HT-29 (cell line): ENCODE results near the gene PRR18. TPM values are rescaled to one million over a fixed set of nuclear protein-coding genes. Genes with fewer than 3 reads are reported as not detected.
A peak's percentile ranks its signal among the peaks of the same experiment; 100 is the strongest.
"Not testable (repeated sequence)": the region's sequence is repeated elsewhere in the genome, so short reads cannot be mapped to it uniquely, and the experiment has no call there.

Experiments used
- DNase-seq: peaks from one replicate; pipeline ENCODE4 v3.0.0-alpha.2; 2015; ENCODE audit warnings: low spot score
- total RNA-seq: library from RNA; depleted of rRNA; stranded (reverse); fragments of >200 nt; shearing (Covaris generic); gene quantifications from 2 replicates; pipeline ENCODE4 v1.2.3, GENCODE V29; 2014; rRNA removed

PRR18 gene, protein sequence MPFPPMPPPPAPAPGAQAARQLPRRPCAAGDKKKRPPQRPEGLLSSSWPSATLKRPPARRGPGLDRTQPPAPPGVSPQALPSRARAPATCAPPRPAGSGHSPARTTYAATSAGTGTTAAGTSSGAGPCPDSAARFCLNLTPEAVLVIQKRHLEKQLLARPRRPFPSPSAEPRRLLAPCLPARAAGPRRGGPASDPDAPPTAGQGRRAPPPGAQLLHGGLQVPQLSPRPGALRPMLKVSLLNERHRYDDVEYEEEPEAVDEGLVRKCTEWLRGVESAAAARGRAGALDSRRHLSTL
- 0.05 TPM in 1 of 2 replicates, not detected in the other for total RNA-seq

DNA sequence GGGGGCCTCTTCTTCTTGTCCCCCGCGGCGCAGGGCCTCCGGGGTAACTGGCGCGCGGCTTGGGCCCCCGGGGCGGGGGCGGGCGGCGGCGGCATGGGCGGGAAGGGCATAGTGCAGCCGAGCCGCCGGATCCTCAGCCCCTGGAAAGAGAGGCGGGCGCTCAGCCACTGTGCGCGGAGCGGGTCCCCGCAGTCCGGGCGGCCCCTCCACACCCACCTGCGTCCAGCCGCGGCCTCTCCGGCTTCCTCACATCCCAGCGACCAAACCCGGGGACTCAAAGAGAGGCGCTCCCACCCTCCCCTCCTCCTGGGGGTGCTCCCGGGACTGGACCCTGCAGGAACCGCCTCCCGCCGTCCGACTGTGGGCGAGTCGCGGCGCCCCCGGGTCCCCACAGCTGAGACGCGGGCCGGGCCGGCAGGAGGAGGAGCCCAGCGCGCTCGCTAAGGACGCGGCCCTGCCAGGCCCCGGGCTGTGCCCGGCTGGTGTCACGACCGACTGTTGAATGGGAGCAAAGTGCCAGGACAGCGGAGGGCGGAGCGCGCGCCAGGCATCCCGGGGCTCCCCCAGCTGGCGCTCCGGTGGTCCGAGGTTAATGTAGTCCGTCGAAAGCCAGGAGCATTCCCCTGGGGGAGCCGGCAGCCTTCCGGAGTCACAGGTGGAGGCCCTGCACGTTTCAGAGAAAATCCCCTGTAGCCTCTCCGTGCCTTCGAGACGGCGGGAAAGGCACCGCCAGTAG lies at the start of gene PRR18:
TSS of gene PRR18 (minus strand) at position 360 of the 736 bp plus-strand sequence. CDS start at position 110, 250 bp downstream.
- no peak for DNase-seq

DNA sequence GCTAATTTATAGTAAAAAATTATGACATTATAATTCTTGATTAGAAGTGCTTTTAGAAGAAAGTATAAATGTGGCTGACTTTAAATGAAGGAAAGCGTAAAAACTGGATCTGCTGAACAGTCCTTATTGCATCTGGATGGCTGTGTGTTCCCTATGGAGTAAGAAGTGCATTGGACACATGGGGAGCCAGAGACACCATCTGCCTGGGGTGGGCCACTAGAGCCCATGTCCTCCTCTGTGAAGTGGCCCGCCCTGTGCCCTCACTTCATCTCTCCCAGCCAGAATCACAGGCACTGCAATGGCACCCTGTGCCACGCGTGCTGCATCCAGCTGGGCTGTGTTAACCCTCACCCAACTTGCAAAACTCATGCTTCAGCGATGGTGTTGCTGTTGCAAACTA lies 47.4 kb upstream of the PRR18 start:
- no peak for DNase-seq

DNA sequence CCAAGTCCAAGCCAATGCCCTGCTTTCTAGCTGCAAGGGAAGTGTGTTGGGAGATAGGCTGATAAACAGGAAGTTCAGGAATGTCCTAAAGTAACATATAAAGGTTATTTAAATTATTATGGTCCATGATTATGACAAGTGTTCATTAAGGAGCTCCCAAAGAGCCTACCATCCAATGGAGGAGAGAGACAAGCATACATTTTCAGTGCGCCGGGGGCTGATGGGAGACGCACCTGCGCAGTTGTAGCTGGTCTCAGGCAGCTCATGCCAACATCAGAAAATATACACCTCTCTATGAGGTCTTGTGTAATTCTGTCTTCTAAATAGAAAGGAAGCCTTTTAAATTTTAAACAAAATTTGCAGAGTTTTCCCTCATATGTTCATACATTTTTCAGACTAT lies 46.8 kb upstream of the PRR18 start:
- no peak for DNase-seq

DNA sequence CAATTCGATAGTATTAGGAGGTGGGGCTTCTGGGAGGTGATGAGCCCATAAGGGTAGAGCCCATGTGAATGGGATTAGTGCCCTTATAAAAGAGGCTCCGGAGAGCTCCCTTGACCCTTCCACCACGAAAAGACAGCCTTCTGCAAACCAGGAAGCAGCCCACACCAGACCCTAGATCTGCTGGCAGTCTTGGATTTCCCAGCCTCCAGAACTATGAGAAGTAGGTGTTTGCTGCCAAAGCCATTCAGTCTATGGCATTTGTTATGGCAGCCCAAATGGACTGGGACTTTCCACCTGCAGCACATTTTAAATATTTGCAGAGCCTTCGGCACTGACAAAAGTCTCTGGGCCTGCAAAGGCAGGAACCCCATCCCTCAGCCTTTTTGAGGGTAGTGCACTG lies 46.0 kb upstream of the PRR18 start:
- DNase-seq = no peak

DNA sequence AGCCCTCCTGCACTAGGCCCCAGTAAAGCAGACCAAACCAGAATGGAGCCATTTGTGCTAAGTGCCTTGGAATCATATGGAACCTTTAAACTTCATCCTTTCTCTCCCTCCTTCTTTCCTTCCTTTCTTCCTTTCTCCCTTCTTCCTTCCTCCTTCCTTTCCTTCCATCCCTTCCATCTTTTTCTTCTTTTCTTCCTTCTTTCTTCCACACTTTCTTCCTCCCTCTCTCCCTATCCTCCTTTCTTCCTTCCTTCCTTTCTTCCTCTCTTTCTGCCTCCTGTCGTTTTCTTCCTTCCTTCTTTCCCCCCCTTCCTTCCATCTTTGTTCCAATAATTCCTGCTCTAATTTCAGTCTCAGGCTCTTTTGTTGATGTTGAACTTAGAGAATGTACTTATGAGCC lies 45.3 kb upstream of the PRR18 start:
- no peak for DNase-seq

DNA sequence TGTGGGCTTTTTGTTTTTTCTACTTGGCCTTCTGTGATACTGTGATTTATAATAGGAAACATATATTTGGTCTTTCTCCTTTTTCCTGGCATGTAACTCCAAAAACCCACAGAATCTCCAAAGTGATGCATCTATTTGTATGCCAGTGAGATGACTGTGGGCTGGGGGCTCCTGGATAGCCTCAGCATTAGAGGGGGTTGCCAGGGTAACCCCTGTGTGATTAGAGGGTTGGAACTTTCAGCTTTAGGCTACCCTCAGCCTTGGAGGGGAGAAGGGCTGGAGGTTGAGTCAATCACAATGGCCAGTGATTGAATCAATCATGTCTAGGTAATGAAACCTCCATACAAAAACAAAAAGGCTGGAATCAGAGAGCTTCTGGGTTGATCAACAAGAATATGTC lies 44.7 kb upstream of the PRR18 start:
- no peak for DNase-seq

DNA sequence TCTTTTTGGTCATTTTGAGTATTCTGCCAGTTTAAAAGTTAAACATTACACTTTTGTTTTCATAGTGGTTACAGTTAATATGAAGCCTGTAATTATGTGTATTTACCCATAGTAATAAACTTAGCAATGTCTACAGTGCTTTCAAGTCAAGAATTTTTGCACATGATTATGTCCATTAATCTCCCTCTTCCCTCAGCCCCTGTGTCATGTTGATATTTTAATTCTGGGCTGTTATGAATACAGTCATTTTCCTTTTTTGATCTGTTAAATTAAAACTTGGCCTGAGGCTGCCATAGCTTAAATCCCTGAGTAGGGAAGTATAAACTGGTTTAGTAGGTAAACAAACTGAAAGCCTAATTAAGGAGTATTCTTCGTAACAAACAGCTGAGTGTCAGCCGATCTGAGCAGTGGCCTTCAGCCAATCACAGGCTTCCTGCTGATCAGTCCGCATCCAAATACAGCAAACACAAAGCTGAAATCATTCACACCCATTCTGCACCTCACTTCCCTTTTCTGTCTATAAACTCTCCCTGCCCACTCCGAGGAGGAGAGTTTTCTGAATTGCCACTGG lies 43.6 kb upstream of the PRR18 start:
- DNase-seq = peak; percentile 12

DNA sequence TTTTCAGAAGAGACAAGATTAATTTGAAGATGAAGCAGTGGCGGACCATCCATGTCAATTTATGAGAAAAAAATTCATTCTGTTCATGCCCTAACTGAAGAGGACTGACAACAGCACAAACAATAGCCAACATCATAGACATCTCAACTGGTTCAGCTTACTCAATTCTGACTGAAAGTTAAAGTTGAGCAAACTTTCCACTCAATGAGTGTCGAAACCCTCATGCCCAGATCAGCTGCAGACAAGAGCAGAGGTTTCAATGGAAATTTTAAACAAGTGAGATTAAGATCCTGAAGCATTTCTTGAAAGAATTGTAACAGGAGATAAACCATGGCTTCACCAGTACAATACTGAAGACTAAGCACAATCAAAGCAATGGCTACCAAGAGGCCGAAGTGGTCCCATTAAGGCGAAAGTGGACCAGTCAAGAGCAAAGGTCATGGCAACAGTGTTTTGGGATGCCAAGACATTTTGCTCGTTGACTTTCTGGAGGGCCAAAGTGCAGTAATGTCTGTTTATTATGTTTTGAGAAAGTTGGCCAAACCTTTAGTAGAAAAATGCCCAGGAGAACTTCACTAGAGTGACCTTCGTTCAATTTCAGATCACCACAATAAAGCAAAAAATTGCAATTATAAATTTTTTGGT lies 40.2 kb upstream of the PRR18 start:
- DNase-seq = no peak

DNA sequence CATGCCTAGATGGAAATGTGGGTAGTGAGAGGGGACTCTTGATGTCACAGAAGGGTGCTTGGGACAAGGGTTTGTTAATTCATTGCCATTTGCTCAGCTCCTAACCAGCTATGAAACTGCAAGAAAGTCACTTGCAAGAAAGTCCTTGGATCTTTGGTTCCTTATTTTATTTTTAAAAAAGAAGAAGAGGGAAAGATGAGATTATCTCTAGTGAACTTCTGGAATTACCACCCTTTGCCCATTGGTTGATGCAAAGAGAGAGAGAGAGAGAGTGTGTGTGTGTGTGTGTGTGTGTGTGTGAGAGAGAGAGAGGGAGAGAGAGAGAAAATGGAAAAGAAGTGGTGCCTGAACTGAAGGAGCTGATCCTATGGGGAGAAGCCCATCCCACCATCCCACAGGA lies 38.8 kb upstream of the PRR18 start:
- no peak for DNase-seq

DNA sequence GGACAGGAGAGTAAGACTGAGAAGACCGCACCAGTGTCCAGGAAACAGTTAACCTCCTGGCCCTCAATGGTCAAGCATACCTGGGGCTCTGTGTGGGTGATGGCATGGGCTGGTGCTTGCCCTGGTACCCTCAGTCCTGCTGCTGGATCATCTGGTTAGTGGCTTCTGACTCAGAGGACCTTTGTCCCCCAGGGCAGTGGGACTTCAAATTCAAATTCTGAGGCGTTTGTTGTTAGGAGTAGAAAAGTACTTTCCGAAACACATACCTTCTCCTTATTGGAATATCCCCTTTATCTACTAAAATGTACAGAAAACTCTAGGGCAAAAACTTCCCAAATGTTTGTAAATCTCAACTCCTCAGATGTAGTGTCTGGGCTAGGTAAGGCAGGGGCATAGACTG lies 38.3 kb upstream of the PRR18 start:
- no peak for DNase-seq

DNA sequence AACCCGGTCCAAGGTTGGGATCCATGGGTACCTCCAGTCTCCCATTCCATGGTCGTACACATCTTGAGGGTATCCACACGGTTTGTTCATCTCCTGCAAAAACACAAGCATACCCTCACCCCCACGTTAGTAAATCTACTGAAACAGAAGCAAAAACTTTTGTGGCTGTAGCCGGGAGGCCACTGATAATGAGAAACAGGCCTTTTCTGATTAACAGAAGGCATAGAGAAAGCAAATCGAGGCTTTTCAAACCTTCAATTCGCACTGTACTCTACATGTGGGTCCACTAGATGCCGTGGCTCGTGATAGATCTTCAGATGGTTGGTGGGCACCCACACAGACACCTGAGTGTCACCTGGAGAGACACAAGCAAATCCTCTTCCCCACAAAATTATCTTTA lies 37.5 kb upstream of the PRR18 start:
- not testable (repeated sequence) for DNase-seq

DNA sequence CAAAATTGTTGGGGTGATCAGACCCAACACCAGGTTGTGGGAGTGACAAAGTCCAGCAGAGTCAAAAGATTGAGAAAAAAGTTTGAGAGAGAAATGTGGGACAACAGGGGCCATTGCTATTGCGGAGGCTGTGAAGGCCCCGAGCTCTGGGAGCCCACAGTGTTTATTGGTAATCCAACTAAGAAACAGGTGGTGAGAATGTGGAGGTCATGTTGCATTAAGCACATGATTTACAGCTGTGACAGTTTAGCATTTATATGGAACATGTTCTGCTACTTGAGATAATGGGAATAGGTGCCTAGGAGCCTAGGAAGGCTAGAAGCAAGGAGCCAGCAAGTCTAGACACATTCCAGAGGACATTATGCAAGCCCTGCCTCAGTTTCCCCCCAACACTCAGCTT lies 36.7 kb upstream of the PRR18 start:
- DNase-seq = not testable (repeated sequence)

DNA sequence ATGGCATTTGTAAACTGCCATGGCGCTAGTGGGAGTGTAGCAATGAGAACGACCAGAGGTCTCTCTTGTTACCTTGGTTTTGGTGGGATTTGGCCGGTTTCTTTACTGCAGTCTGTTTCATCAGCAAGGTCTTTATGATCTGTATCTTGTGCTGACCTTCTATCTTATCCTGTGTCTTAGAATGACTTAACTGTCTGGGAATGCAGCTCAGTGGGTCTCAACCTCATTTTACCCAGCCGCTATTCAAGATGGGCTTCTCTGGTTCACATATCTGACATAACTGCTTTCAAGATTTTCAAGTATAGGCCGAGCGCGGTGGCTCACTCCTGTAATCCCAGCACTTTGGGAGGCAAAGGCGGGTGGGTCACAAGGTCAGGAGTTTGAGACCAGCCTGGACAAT lies 36.0 kb upstream of the PRR18 start:
- no peak for DNase-seq

DNA sequence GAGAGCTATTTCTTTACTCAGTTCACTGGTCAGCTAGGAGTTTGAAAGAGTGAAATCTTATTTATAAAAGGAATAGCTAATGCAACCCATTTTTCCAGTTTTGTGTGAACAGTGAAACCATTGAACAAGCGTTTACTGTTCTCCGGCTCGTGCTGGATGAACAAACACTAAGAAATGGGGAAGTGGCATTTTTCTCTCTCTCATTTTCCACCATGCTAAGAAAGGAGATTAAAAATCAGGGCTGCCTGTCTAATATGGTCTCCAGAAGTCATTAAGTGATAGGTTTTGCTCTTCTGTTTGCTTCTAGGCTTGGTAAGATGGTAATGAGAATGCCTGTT lies 34.9 kb upstream of the PRR18 start:
- no peak for DNase-seq

DNA sequence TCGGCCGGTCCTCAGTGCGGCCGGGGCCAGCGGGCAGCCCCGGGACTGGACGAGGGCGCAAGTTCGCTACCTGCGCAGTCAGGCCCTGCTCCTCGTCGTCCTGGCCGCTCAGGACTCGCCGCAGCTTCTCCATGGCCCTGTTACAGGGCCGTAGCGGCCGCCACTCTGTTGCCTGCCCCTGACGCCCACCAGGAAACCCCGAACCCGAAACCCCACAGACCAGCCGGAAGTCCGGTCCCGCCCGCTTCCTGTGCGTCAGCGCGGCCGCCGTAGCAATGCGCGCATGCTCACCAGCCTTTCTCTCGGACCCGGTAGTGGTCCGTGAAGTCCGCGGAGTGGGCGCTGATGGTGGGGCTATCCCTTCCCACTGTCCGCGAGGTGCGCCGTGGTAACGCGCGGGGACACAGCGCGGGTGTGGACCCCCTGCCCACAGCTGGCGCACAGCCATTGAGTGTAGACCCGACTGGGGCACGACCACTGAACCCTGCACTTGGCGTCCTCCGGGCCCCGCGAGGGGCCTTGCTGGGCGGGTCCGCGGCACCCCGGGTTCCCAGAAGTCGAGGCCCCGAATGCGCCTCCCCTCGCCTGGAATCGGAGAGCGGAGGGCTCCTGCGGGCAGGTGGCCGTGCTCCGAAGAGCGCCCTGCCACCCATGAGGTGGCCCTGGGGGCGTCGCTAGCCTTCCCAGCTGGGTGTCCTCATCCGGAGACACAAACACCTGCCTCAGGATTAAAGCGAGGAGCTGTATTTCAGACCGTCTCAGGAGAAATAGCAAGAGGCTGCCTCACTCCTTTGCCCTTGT lies 34.4 kb upstream of the PRR18 start, which contains the start of gene SFT2D1:
TSS of gene SFT2D1 (minus strand) at position 197 of the 801 bp plus-strand sequence. CDS start at position 133, 64 bp downstream.
- peak; percentile 73 for DNase-seq

DNA sequence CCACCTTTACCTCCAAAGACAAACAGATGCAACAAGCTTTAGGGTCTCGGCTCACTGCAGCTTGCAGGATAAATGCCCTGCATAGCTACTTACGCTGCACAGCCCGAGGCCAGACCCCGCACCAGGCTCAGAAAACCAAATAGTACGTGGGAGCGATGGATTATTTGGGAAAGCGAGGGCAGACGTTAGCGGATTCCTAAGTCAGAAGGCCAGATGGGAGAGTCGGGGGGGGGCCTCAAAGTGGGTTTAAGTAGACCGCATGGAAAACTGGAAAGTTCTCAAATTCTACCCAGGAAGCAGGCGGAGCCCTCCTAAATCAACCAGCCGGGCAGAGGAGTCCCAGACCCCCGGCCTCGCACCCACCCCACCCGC lies 33.8 kb upstream of the PRR18 start:
- DNase-seq = peak; percentile 19

DNA sequence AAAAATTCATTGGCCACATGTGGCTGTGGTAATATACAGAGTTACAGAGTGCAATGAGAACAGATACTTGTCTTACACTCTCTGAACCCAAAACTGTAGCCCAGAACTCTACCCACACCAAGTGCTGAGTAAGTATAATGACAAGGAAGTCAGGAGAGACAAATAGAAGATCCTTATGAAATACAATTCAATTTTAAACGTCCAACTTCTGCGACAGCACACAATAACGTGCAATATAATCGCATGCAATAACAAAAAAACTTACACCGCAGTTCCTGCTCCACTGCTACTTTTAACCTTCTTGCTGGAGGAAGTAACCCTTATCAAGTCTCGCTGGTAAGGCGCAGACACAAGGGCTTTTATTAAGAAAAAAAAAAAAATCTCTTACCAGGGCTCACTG lies 33.3 kb upstream of the PRR18 start:
- no peak for DNase-seq

DNA sequence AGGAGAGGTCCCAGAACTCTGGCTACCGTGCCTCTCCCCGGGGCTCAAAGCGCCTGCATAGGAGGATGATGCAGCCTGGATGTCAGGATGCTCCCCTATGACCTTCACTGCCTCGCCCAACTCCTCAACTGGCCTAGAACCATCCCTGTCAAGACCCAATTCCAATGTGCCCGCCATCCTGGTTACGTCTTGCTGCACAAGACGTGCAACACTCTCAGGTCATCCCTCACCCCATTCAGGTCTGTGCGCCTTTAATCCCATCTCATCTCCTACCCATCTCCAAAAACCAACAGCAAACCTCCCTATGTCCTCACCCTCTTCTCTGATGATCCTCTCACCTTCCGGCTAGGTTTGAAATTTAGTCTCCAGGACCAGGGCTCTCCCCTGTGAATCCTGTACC lies 30.7 kb upstream of the PRR18 start:
- no peak for DNase-seq

DNA sequence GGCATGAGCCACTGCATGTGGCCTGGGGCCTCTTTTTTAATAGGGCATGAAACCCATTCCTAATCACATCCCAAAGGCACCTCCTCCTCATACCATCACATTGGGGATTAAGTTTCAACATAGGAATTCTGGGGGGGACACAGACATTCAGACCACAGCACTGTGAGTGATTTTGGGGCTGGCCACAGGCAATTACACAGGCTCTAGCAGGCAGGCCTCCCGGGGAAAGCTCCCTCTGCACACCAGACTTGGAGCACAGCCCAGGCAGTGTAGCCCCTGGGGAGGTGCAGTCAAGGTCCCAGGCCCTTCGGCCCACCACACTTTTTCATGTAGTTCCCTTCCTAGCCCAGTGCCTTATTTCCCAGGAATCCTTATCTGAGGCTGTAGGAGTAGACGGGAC lies 28.7 kb upstream of the PRR18 start:
- DNase-seq = no peak

DNA sequence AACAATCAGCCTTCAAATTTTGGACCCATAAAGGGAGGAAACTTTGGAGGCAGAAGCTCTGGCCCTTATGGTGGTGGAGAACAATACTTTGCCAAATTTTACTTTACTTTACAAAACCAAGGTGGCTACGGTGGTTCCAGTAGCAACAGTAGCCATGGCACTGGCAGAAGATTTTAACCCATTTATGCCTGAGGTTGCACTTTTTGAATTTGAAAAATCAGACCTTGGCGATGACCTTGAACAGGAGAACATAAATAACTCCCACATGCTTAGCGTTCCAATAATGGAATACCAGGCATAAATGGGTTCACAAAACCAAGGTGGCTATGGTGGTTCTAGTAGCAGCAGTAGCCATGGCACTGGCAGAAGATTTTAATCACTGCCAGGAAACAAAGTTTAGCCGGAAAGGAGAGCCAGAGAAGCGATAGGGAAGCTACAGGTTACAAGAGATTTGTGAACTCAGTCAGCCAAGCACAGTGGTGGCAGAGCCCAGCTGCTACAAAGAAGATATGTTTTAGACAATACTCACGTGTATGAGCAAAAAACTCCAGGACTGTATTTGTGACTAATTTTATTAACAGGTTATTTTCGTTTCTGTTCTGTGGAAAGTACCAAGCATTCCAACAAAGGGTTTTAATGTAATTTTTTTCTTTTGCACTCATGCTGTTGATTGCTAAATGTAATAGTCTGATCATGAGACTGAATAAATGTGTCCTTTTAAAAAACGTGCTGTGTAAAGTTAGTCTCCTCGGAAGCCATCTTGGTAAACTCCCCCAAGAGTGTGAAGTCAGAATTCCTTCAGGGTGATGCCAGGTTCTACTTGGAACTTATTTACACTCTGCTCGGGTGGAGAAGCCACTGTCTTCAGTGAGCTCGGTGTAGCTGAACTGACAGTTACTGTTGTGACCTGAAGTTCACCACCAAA lies 27.4 kb upstream of the PRR18 start:
- no peak for DNase-seq

DNA sequence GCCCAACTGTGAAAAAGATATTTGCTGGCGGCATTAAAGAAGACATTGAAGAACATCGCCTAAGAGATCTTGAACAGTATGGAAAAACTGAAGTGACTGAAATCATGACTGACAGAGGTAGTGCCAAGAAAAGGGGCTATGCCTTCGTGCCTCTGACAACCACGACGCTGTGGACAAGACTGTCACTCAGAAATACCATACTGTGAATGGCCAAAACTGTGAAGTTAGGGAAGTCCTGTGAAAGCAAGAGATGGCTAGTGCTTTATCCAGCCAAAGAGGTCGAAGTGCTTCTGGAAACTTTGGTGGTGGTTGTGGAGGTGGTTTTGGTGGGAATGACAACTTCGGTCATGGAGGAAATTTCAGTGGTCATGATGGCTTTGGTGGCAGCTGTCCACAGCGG lies 26.7 kb upstream of the PRR18 start:
- DNase-seq = no peak
